HEK293 (cell line): Measurements from ENCODE around the gene ASPHD1.

ENCODE experiments used
- BCL11B ChIP-seq: fragments of 450-650 bp; formaldehyde crosslinking; IDR thresholded peaks from 2 replicates; pipeline ENCODE4 v1.5.1; 2016; ENCODE audit warnings: low read depth, missing biosample characterization, missing genetic modification characterization
- CTCF ChIP-seq: fragments of 450-650 bp; formaldehyde crosslinking; IDR thresholded peaks from 2 replicates; pipeline ENCODE4 v1.5.1; 2016; ENCODE audit warnings: missing biosample characterization, missing genetic modification characterization
- INSM2 ChIP-seq: fragments of 450-650 bp; formaldehyde crosslinking; IDR thresholded peaks from 2 replicates; pipeline ENCODE4 v1.5.1; 2016; ENCODE audit warnings: missing biosample characterization, missing genetic modification characterization
- KLF10 ChIP-seq: fragments of 450-650 bp; IDR thresholded peaks from 2 replicates; pipeline ENCODE4 v1.5.1; 2018; ENCODE audit warnings: missing biosample characterization, mild to moderate bottlenecking, missing genetic modification characterization
- KLF8 ChIP-seq: fragments of 450-650 bp; formaldehyde crosslinking; IDR thresholded peaks from 2 replicates; pipeline ENCODE4 v1.5.1; 2016; ENCODE audit warnings: missing biosample characterization, missing genetic modification characterization
- SP3 ChIP-seq: fragments of 450-650 bp; formaldehyde crosslinking; IDR thresholded peaks from 2 replicates; pipeline ENCODE4 v1.5.1; 2016; ENCODE audit warnings: missing biosample characterization, missing genetic modification characterization
- ZBTB17 ChIP-seq: fragments of 450-650 bp; formaldehyde crosslinking; IDR thresholded peaks from 2 replicates; pipeline ENCODE4 v1.5.1; 2016; ENCODE audit warnings: missing biosample characterization, missing genetic modification characterization
- ZBTB44 ChIP-seq: fragments of 450-650 bp; IDR thresholded peaks from 2 replicates; pipeline ENCODE4 v1.5.1; 2018; ENCODE audit warnings: missing biosample characterization, mild to moderate bottlenecking, missing genetic modification characterization
- ZBTB49 ChIP-seq: fragments of 450-650 bp; formaldehyde crosslinking; IDR thresholded peaks from 2 replicates; pipeline ENCODE4 v1.5.1; 2016; ENCODE audit warnings: missing biosample characterization, missing genetic modification characterization, low read depth
- ZBTB7A ChIP-seq: fragments of 450-650 bp; formaldehyde crosslinking; IDR thresholded peaks from 2 replicates; pipeline ENCODE4 v1.5.1; 2016; ENCODE audit warnings: low read depth, missing biosample characterization, missing genetic modification characterization
- ZBTB8A ChIP-seq: fragments of 450-650 bp; formaldehyde crosslinking; IDR thresholded peaks from 2 replicates; pipeline ENCODE4 v1.5.1; 2016; ENCODE audit warnings: missing biosample characterization, missing genetic modification characterization
- ZFP41 ChIP-seq: fragments of 450-650 bp; formaldehyde crosslinking; IDR thresholded peaks from 2 replicates; pipeline ENCODE4 v1.5.1; 2016; ENCODE audit warnings: missing biosample characterization, missing genetic modification characterization, borderline replicate concordance
- ZNF10 ChIP-seq: fragments of 450-650 bp; formaldehyde crosslinking; IDR thresholded peaks from 2 replicates; pipeline ENCODE4 v1.5.1; 2017; ENCODE audit warnings: missing biosample characterization, missing genetic modification characterization
- ZNF121 ChIP-seq: fragments of 450-650 bp; formaldehyde crosslinking; IDR thresholded peaks from 2 replicates; pipeline ENCODE4 v1.5.1; 2016; ENCODE audit warnings: missing biosample characterization, missing genetic modification characterization
- ZNF202 ChIP-seq: fragments of 450-650 bp; formaldehyde crosslinking; IDR thresholded peaks from 2 replicates; pipeline ENCODE4 v1.5.1; 2016; ENCODE audit warnings: missing biosample characterization, missing genetic modification characterization, borderline replicate concordance
- ZNF221 ChIP-seq: fragments of 450-650 bp; formaldehyde crosslinking; IDR thresholded peaks from 2 replicates; pipeline ENCODE4 v1.5.1; 2017; ENCODE audit warnings: missing biosample characterization, missing genetic modification characterization, borderline replicate concordance
- ZNF274 ChIP-seq, 2 experiments: fragments of 200-500 bp in 1 of 2; fragments of 450-650 bp in 1 of 2; sonication (Bioruptor generic) in 1 of 2; formaldehyde crosslinking in 1 of 2; IDR thresholded peaks; 2 replicates each; pipeline versions ENCODE4 v1.5.1 to v1.6.1; 2014 to 2016; ENCODE audit warnings: borderline replicate concordance in 1 of 2, inconsistent platforms in 1 of 2, low read length in 1 of 2, missing biosample characterization in 1 of 2, missing genetic modification characterization in 1 of 2
- ZNF280D ChIP-seq: fragments of 450-650 bp; formaldehyde crosslinking; IDR thresholded peaks from 2 replicates; pipeline ENCODE4 v1.5.1; 2016; ENCODE audit warnings: missing biosample characterization, missing genetic modification characterization
- ZNF302 ChIP-seq: fragments of 450-650 bp; formaldehyde crosslinking; IDR thresholded peaks from 2 replicates; pipeline ENCODE4 v1.5.1; 2016; ENCODE audit warnings: missing biosample characterization, missing genetic modification characterization, low read depth
- ZNF335 ChIP-seq: fragments of 450-650 bp; formaldehyde crosslinking; conservative IDR thresholded peaks from 2 replicates; pipeline ENCODE4 v1.5.1; 2016; ENCODE audit warnings: missing biosample characterization, missing genetic modification characterization
- ZNF366 ChIP-seq: fragments of 450-650 bp; formaldehyde crosslinking; conservative IDR thresholded peaks from 2 replicates; pipeline ENCODE4 v1.5.1; 2016; ENCODE audit warnings: missing biosample characterization, missing genetic modification characterization
- ZNF37A ChIP-seq: fragments of 450-650 bp; IDR thresholded peaks from 2 replicates; pipeline ENCODE4 v1.5.1; 2018; ENCODE audit warnings: missing biosample characterization, missing genetic modification characterization
- ZNF404 ChIP-seq: fragments of 450-650 bp; formaldehyde crosslinking; IDR thresholded peaks from 2 replicates; pipeline ENCODE4 v1.5.1; 2017; ENCODE audit warnings: missing biosample characterization, missing genetic modification characterization
- ZNF521 ChIP-seq: fragments of 450-650 bp; formaldehyde crosslinking; IDR thresholded peaks from 2 replicates; pipeline ENCODE4 v1.5.1; 2017; ENCODE audit warnings: missing biosample characterization, mild to moderate bottlenecking, missing genetic modification characterization
- ZNF560 ChIP-seq: fragments of 450-650 bp; formaldehyde crosslinking; IDR thresholded peaks from 2 replicates; pipeline ENCODE4 v1.5.1; 2017; ENCODE audit warnings: missing biosample characterization, missing genetic modification characterization, borderline replicate concordance
- ZNF585B ChIP-seq: fragments of 450-650 bp; formaldehyde crosslinking; IDR thresholded peaks from 2 replicates; pipeline ENCODE4 v1.5.1; 2016; ENCODE audit warnings: missing biosample characterization, missing genetic modification characterization
- ZNF596 ChIP-seq: fragments of 450-650 bp; IDR thresholded peaks from 2 replicates; pipeline ENCODE4 v1.5.0; 2018; ENCODE audit warnings: missing biosample characterization, mild to moderate bottlenecking, missing genetic modification characterization, moderate library complexity
- ZNF629 ChIP-seq: fragments of 450-650 bp; formaldehyde crosslinking; IDR thresholded peaks from 2 replicates; pipeline ENCODE4 v1.5.1; 2017; ENCODE audit warnings: missing biosample characterization, missing genetic modification characterization
- ZNF785 ChIP-seq: fragments of 450-650 bp; formaldehyde crosslinking; IDR thresholded peaks from 2 replicates; pipeline ENCODE4 v1.5.1; 2016; ENCODE audit warnings: missing biosample characterization, missing genetic modification characterization

Gene ASPHD1

GRCh38 chr16:29863669-29863984 is 36.7 kb upstream of the ASPHD1 start (continued):
- TF ChIP-seq ZNF302 (tag by site-specific recombination), result no peak
- no peak for TF ChIP-seq ZNF280D
- TF ChIP-seq KLF8, result no peak
- no peak for TF ChIP-seq ZNF585B
- TF ChIP-seq ZNF366 (tag by site-specific recombination), result no peak; the same call in 1 of the 2 replicates
- no peak; the same call in 1 of the 2 replicates for TF ChIP-seq ZBTB8A (tag by site-specific recombination)
- no peak for TF ChIP-seq BCL11B (tag by site-specific recombination)
- no peak for TF ChIP-seq ZNF274 (IDR thresholded peaks at IDR 0.05; ENCODE audit: low read length)
- TF ChIP-seq ZNF274 (tag by site-specific recombination; IDR thresholded peaks at IDR 0.05; ENCODE audit: borderline replicate concordance), result no peak
- no peak for TF ChIP-seq ZNF521 (tag by site-specific recombination)
- no peak for TF ChIP-seq KLF10
- no peak for TF ChIP-seq SP3 (tag by site-specific recombination)
- TF ChIP-seq ZNF37A (tag by site-specific recombination), result no peak
- TF ChIP-seq ZBTB7A (tag by site-specific recombination), result no peak
- no peak for TF ChIP-seq ZNF121
- TF ChIP-seq ZNF202 (tag by site-specific recombination), result no peak
- TF ChIP-seq ZNF560, result no peak
- 0 out of 2 replicates have a peak, but pooled peaks have one; percentile 11 for TF ChIP-seq ZNF335
- no peak for TF ChIP-seq ZNF404 (tag by site-specific recombination)
- no peak for TF ChIP-seq CTCF
- TF ChIP-seq ZNF10, result no peak
- no peak for TF ChIP-seq INSM2 (tag by site-specific recombination)
- no peak for TF ChIP-seq ZFP41 (tag by site-specific recombination)
- TF ChIP-seq ZNF221 (tag by site-specific recombination), result no peak
- TF ChIP-seq ZNF596 (tag by site-specific recombination), result no peak
- TF ChIP-seq ZNF629 (tag by site-specific recombination), result 0 out of 2 replicates have a peak, but pooled peaks have one; percentile 51
- no peak for TF ChIP-seq ZNF785 (tag by site-specific recombination)
- TF ChIP-seq ZBTB49 (tag by site-specific recombination), result no peak
- no peak for TF ChIP-seq ZBTB44 (tag by site-specific recombination)
- no peak for TF ChIP-seq ZBTB17
